Skeletal muscle tissue (tissue), 4 donors: ENCODE measurements around the gene DENND2C. TPM values are rescaled to one million over a fixed set of nuclear protein-coding genes. Genes with fewer than 3 reads are reported as not detected.

ENCODE experiments used
- H3K27ac ChIP-seq: one replicate; pipeline ENCODE4 v1.7.0; 2013; ENCODE audit warnings: mild to moderate bottlenecking, low read depth, low read length, inconsistent platforms
- H3K27me3 ChIP-seq, 3 donors: one replicate each; pipeline ENCODE4 v1.7.0; 2013; ENCODE audit warnings: low read length in 3 of 3; ENCODE audit not compliant: control insufficient read depth in 3 of 3, insufficient read depth in 3 of 3
- H3K36me3 ChIP-seq, 3 donors: one replicate each; pipeline ENCODE4 v1.7.0; 2013; ENCODE audit warnings: low read length in 3 of 3; ENCODE audit not compliant: control insufficient read depth in 3 of 3, insufficient read depth in 3 of 3
- H3K4me1 ChIP-seq, 3 donors: one replicate each; pipeline ENCODE4 v1.7.0; 2013; ENCODE audit warnings: low read length in 3 of 3, mild to moderate bottlenecking in 3 of 3; ENCODE audit not compliant: control insufficient read depth in 3 of 3, insufficient read depth in 3 of 3
- H3K4me3 ChIP-seq, 3 donors: one replicate each; pipeline ENCODE4 v1.7.0; 2013; ENCODE audit warnings: low read length in 3 of 3
- H3K9ac ChIP-seq, 3 donors: one replicate each; pipeline ENCODE4 v1.7.0; 2013; ENCODE audit warnings: low read length in 3 of 3, mild to moderate bottlenecking in 3 of 3, moderate library complexity in 2 of 3, low read depth in 1 of 3
- H3K9me3 ChIP-seq, 3 donors: one replicate each; pipeline ENCODE4 v1.7.0; 2013; ENCODE audit warnings: low read length in 3 of 3; ENCODE audit not compliant: control insufficient read depth in 3 of 3
- total RNA-seq: library from RNA; depleted of rRNA; stranded (reverse); fragments of >200 nt; gene quantifications from one replicate; pipeline ENCODE4 v1.2.3, GENCODE V29; 2014
- donor health status: Osteomylitis.

The DENND2C gene
- total RNA-seq, 1 donor from 2014 or later: 7.8 TPM

GRCh38 chr1:114702737-114703136, 32.9 kb upstream of the DENND2C start:
- peak overlapping the region; percentile 85 for H3K27ac ChIP-seq
- H3K4me3 ChIP-seq: peak overlapping the region in 1 of 3 donors; percentile 5
- H3K4me1 ChIP-seq: peaks cover 16 to 22% (median 20%) of the 10 kb centered on the region in 3 donors
- peak overlapping the region; percentile 50 to 63 (median 58) for H3K9ac ChIP-seq
- H3K9me3 ChIP-seq: no peaks in the 10 kb centered on the region
- H3K36me3 ChIP-seq: peaks cover 7 to 15% (median 11%) of the 10 kb centered on the region in 3 donors
- no peaks in the 10 kb centered on the region for H3K27me3 ChIP-seq

- peaks cover 16 to 22% (median 20%) of the 10 kb centered on the region in 3 donors for H3K4me1 ChIP-seq
- H3K9me3 ChIP-seq: no peaks in the 10 kb centered on the region
- peak overlapping the region; percentile 50 to 63 (median 58) for H3K9ac ChIP-seq
- no peaks in the 10 kb centered on the region for H3K27me3 ChIP-seq
- H3K4me3 ChIP-seq: peak overlapping the region in 2 of 3 donors; percentile 3 to 14
- H3K36me3 ChIP-seq: peaks cover 3 to 8% (median 4%) of the 10 kb centered on the region in 3 donors
- peak overlapping the region; percentile 85 for H3K27ac ChIP-seq
Measured at GRCh38 chr1:114701931-114702330, 32.1 kb upstream of the DENND2C start.

GRCh38 chr1:114700036-114700600, 30.3 kb upstream of the DENND2C start:
- Histone ChIP-seq H3K27me3 (no peaks in the 10 kb centered on the region), H3K4me3 (no peak overlapping the region), H3K27ac (peak overlapping the region; percentile 4), H3K36me3 (no peaks in the 10 kb centered on the region), H3K9ac (no peak overlapping the region), H3K4me1 (peaks cover 16 to 26% (median 22%) of the 10 kb centered on the region in 3 donors), H3K9me3 (no peaks in the 10 kb centered on the region)

GRCh38 chr1:114696810-114697209, 27.0 kb upstream of the DENND2C start:
- H3K9me3 ChIP-seq: no peaks in the 10 kb centered on the region
- peaks cover 0 to 7% (median 0%) of the 10 kb centered on the region in 3 donors for H3K36me3 ChIP-seq
- H3K9ac ChIP-seq: no peak overlapping the region
- H3K27ac ChIP-seq: peak overlapping the region; percentile 16
- no peaks in the 10 kb centered on the region for H3K27me3 ChIP-seq
- H3K4me3 ChIP-seq: no peak overlapping the region
- H3K4me1 ChIP-seq: peaks cover 6 to 20% (median 7%) of the 10 kb centered on the region in 3 donors

- Histone ChIP-seq H3K9ac (peak within 1 kb of the TSS; percentile 77 to 94 (median 86)), H3K27ac (peak within 1 kb of the TSS; percentile 95), H3K27me3 (no peaks in the 10 kb centered on the region), H3K4me1 (peaks cover 1 to 14% (median 9%) of the 10 kb centered on the region in 3 donors), H3K4me3 (peak within 1 kb of the TSS; percentile 61 to 87 (median 67)), H3K36me3 (peaks cover 0 to 11% (median 3%) of the 10 kb centered on the region in 3 donors), H3K9me3 (no peaks in the 10 kb centered on the region)
Measured at GRCh38 chr1:114695430-114696058, 25.7 kb upstream of the DENND2C start, which contains the start of gene AMPD1. TSS of gene AMPD1 (minus strand) at chr1:114695546. CDS start at chr1:114695471, 75 bp downstream.

GRCh38 chr1:114694540-114695310, 24.9 kb upstream of the DENND2C start:
- H3K9ac ChIP-seq: peak overlapping the region; percentile 77 to 94 (median 86)
- H3K4me3 ChIP-seq: peak overlapping the region; percentile 61 to 87 (median 67)
- H3K9me3 ChIP-seq: no peaks in the 10 kb centered on the region
- peaks cover 0 to 14% (median 7%) of the 10 kb centered on the region in 3 donors for H3K36me3 ChIP-seq
- no peaks in the 10 kb centered on the region for H3K27me3 ChIP-seq
- peaks cover 7 to 20% (median 14%) of the 10 kb centered on the region in 3 donors for H3K4me1 ChIP-seq
- peak overlapping the region; percentile 95 for H3K27ac ChIP-seq

GRCh38 chr1:114692947-114693346, 23.1 kb upstream of the DENND2C start:
- peak overlapping the region; percentile 67 to 87 (median 68) for H3K4me3 ChIP-seq
- H3K27me3 ChIP-seq: no peaks in the 10 kb centered on the region
- H3K36me3 ChIP-seq: peaks cover 8 to 32% (median 17%) of the 10 kb centered on the region in 3 donors
- peaks cover 25 to 35% (median 27%) of the 10 kb centered on the region in 3 donors for H3K4me1 ChIP-seq
- no peaks in the 10 kb centered on the region for H3K9me3 ChIP-seq
- peak overlapping the region; percentile 77 to 94 (median 86) for H3K9ac ChIP-seq
- peak overlapping the region; percentile 95 for H3K27ac ChIP-seq

- Histone ChIP-seq H3K27me3 (no peaks in the 10 kb centered on the region), H3K36me3 (peaks cover 20 to 50% (median 33%) of the 10 kb centered on the region in 3 donors), H3K9ac (peak overlapping the region in 2 of 3 donors; percentile 51 to 63), H3K27ac (peak overlapping the region; percentile 76), H3K4me1 (peaks cover 43 to 54% (median 44%) of the 10 kb centered on the region in 3 donors), H3K9me3 (no peaks in the 10 kb centered on the region), H3K4me3 (peak overlapping the region; percentile 52 to 68 (median 64))
Measured at GRCh38 chr1:114691061-114691460, 21.2 kb upstream of the DENND2C start.

- peaks cover 24 to 58% (median 35%) of the 10 kb centered on the region in 3 donors for H3K36me3 ChIP-seq
- no peaks in the 10 kb centered on the region for H3K27me3 ChIP-seq
- H3K27ac ChIP-seq: peak overlapping the region; percentile 76
- peak overlapping the region; percentile 64 to 68 (median 64) for H3K4me3 ChIP-seq
- H3K4me1 ChIP-seq: peaks cover 46 to 59% (median 48%) of the 10 kb centered on the region in 3 donors
- H3K9ac ChIP-seq: peak overlapping the region in 2 of 3 donors; percentile 9 to 46
- H3K9me3 ChIP-seq: no peaks in the 10 kb centered on the region
Measured at GRCh38 chr1:114690148-114690547, 20.3 kb upstream of the DENND2C start.
